NCI-H146 (cell line): ENCODE measurements around the gene PAGE4.
A peak's percentile ranks its signal among the peaks of the same experiment; 100 is the strongest.

ENCODE experiments used
- DNase-seq: peaks from one replicate; lab custom pipeline; 2025; lab: John Stamatoyannopoulos, UW

Gene PAGE4, protein sequence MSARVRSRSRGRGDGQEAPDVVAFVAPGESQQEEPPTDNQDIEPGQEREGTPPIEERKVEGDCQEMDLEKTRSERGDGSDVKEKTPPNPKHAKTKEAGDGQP

DNA sequence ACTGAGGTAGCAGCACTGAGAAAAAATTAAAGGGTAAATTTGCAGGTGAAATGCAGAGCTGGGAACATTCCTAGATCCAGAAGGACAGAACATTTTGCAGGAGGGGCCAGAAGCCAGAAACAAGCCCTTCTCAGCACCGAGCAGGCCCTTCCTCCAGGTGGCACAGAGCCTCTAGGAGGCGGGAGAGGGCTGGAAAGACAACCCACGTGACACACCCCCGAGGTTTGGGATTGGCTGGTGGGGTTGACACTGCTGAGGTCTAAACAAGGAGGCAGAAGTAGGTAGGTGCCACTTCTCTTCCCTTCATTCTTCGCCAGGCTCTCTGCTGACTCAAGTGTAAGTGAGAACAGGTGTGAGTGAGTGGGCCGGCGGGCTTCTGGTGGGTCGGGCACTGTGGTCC is at the start of gene PAGE4:
TSS of gene PAGE4 (plus strand) at position 288 of the 400 bp plus-strand sequence. CDS start 1,126 bp downstream, outside the sequence.
- DNase-seq: no peak

DNA sequence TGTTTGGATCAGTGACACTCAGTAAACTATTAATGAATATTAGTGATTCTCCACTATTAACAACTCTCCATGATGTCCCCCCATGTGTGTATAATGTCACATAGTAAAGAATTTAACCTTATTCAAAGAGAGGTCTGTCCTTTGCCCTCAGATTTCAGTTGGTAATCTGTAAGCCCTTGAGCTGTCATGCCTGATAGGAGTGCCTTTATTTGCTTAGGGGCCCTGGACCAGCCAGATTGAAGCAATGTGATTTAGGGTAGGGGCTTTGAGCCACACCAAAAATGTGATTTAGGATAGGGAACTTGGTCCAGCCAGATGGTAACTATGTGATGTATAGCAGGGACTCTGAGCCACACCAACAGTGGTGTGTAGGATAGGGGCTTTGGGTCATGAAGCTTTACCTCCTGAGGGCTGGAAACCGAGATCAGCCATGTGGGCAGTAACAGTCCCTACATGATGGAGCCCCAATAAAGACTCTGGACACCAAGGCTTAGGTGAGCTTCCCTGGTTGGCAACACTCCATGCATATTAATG is 44.3 kb upstream of the PAGE4 start:
- no peak for DNase-seq

DNA sequence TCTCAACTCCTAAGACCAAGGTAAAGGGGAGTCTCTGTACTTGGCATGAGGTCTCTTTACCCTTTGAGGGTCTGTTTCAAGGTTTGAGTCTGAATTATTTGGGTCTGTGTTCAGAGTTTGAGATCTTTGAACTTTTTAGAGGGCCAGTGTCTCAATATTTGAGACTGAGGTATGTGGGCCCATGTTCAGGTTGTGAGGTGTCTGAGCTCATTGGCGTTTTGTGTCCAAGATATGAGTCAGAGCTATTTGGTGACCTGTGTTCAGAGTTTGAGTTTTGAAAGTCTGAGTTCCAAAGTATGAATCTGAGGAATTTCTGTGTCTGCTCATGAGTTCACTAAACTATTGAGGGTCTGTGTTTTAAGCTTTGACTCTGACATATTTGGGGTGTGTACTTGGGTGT is 36.7 kb upstream of the PAGE4 start:
- no peak for DNase-seq

DNA sequence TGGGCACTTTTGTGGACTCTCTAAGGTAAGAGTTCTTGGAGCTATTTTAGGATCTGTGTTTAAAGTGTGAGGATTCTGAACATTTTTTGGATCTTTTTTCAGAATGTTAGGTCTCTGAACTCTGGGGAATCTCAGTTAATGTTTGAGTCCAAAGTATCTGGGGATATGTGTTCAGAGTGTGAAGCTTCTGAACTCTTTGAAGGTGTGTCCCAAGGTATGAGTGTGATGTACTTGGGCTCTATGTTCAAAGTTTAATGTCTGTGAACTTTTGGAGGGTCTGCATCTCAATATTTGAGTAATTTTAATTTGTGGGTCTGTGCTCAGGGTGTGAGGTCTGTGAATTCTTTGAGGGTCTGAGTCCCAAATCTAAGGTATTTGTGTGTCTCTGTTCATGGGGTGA is 35.4 kb upstream of the PAGE4 start:
- no peak for DNase-seq

DNA sequence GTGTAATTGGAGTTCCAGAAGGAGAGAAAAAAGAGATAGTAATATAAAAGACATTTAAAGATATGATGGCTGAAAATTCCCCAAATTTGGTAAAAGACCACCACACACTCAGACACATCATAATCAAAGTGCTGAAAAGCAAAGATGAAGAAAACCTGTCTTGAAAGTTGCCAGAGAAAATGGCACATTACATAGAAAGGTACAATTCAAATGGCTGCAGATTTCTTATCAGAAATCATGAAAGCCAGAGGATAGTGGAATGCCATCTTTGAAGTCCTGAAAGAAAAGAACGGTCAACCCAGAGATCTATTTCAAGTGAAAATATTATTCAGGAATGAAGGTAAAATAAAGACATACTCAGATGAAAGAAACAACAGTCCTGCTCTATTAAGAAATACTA is 29.3 kb upstream of the PAGE4 start:
- no peak for DNase-seq

DNA sequence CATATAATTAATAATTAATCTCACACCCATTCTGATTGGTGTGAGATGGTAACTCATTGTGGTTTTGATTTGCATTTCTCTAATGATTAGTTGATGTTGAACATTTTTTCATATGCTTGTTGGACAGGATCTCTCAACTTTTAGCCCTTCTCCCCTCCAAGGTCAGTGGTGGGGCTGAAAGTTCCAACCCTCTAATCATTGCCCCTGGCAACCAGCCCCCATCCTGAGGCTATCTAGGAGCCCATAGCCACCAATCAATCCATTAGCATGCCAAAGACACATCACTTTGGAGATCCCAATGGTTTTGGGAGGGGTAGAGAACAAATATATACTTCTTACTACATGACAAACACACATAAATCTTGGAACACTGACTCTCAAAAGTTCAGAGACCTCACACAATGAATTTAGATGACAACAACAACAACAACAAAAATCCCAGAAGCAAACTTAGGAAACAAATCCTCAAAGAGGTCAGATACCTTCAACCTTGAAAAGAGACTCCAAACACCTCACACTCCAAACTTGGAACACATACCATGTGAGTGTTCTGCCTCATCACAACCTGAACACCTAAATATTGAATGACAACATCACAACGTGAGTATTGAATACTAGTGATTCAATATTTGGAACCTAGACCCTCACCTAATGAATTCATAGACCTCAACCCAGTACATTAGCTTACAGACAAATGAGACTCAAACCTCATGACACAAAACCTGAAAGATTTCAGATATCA is 19.0 kb upstream of the PAGE4 start:
- DNase-seq: no peak

DNA sequence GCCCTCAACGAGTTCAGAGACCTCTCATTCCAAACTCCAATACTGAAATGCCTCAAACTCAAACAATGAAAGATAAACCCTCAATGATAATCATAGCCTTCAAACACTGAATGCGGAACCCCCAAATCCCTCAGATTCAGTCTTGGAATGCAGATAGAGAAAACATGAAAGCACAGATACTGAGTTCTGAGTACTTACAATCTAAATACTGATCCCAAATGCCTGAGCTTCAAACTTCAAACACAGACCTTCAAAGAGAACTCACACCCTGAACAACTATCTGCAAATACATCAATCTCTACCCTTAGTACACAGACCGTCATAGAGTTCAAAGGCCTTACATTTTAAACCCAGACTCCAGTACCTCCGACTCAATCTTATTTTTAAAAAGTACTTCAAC is 16.9 kb upstream of the PAGE4 start:
- DNase-seq: no peak

DNA sequence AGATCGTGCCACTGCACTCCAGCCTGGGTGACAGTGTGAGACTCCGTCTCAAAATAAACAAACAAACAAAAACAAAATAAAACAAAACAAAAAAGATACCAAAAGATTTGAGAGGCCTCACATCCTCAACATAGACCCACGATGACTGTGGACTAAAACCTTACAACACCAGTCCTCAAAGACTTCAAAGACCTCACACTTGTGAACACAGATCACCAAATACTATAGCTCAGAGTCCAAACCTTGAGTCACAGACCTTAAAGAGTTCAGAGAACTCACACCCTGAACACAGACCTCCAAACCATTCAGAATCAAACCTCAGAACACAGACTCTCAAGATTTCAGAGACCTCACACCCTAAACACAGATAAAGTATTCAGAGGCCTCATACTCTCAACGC is 12.7 kb upstream of the PAGE4 start:
- no peak for DNase-seq

DNA sequence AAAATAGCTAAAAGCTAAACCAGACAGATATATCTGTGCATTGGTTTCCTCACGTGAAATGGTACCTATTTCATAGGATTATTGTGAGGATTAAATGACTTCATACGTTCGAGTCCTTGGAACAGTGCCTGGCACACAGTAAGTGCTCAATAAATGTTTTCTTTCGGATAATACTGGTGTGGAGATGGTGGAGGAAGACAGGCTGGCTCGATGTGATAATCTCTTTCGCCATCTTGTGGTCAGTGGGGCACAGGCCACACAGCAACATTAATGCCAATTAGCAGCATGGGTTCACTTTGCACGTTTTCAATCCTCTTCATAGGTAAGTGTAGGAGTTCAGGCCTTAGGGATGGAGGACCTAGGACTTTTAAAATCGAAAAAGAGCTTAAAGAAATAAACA is 9.3 kb downstream of the PAGE4 start:
- DNase-seq: peak; percentile 20

DNA sequence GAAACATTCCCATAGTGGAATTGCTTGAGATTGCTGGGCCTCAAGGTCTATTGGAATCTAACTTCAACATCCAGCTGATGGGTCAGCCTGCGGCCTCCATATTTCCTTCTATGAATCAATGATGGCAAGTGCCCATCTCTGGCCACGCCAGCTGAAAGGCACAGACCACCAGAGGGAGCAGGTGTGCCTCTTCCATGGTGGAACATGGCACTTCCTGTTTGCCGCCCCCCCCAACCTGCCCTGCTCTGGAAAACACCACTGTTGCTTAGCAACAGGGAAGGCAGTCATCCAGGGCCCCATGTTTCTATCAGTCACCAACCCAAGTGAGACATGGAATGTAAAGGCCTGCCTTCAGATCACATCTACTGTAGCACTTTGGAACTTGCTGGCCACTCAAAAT is 11.6 kb downstream of the PAGE4 start:
- DNase-seq: peak; percentile 89

DNA sequence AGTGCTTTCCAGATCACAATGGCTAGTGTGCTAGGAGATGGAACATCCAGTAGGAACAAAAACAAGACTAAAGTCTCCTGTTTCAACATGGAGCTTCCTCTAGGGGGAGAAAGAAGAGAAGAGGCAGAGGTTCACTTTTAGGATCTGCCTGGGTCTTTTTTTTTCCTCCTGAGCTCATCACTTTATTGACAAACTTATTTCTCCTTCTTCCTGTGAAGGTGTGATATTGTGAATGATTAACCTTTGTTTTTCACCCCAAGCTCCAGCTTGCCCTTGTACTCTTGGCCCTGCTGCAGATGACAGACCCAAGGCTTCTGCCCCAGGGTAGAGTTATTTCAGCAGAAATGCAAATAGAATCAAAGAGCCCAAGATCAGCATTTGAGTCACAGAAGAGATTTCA is 13.5 kb downstream of the PAGE4 start:
- peak; percentile 11 for DNase-seq

DNA sequence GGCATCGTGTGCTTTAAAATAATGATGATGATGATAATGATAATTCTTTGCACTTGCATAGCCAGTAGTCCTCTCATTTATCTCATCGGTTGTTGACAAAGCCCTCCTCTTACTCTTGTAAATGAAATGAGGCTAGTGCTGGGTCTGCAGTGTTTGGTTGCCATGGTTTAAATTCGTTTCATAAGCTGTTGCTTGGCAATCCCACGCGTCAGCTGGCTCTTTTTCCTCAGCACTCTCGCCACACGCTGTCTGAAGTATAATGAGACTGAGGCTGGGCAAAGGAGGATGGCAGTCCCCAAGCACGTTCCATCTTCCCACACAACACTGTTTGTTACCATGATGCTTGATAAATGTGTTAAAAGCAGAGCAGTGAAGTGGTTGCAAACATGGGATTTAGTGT is 15.5 kb downstream of the PAGE4 start:
- peak; percentile 79 for DNase-seq

DNA sequence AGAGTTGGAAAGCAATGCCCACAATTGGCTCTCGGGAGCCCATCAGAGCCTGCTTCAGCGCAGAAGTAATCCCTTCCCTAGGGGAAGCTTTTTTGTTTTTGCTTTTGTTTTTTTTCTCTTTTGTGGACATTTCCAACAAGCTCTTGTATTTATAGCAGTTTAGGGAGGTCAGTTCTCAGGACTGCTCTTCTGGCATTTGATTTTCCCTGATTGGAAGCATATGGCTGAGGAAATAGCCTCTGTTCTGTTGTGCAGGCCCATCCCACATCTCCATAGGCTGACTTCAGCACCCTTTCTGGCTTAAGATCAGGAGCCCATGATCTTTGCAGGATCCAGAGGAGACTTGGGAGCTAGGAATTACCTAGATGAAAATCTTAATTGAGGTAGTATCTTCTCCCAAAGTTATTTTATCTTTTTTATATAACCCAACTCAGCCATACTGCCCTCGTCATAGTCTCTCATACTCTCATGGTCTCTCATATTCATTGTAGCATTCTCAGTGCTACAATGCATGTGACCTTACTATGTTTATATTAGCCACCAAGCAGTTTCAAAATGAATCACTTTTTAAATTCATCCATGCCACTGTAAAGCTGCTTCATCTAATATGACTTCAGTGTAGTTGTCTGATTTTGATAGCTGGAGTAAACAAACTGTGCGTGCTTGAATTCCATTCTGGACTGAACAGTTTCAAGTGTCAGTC is 16.7 kb downstream of the PAGE4 start:
- no peak for DNase-seq

DNA sequence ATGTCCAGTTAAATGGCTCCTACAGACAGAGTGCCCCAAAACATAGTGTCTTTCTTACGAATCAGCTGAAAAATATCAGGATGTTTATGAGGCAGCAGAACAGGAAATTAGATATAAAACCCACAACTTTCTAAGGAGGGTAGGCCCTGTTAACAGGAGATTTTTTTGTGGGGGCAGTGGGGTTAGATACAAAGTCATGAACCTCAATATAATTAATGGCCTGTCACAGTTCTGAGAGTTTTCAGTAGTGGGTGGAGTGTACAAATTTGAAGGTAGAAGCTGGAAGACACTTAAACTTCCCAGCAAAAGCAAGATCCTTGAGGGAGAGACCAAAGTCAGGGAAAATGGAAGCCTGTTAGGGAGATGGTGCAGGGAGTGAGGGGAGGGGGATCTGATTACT is 17.4 kb downstream of the PAGE4 start:
- DNase-seq: no peak

DNA sequence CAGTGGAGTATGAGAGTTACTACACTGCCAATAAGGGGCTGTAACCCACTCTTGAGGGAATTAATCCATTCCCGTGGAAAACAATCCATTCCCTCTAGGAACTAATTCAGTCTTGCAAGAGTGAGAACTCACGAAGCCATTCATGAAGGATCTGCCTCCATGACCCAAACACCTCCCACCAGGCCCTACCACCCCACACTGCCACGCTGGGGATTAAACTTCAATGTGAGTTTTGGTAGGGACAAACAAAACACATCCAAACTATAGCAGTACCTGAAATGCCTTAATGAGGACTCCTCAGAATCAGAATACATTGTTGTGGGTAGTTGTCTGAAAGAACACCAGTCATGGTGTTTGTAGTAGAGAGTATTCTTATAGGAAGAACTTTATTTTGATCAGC is 19.2 kb downstream of the PAGE4 start:
- DNase-seq: no peak

DNA sequence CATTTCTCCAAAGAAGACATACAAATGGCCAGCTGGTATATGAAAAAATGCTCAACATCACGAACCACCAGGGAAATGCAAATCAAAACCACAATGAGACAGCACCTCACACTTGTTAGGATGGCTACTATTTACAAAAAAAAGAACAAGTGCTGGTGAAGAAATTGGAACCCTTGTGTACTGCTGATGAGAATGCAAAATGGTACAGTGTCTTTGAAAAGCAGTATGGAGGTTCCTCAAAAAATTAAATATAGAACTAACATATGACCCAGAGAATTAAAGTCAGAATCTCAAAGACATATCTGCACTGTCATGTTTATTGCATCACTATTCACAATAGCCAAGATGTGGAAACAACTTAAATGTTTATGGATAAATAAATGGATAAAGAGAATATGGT is 20.9 kb downstream of the PAGE4 start:
- no peak for DNase-seq

DNA sequence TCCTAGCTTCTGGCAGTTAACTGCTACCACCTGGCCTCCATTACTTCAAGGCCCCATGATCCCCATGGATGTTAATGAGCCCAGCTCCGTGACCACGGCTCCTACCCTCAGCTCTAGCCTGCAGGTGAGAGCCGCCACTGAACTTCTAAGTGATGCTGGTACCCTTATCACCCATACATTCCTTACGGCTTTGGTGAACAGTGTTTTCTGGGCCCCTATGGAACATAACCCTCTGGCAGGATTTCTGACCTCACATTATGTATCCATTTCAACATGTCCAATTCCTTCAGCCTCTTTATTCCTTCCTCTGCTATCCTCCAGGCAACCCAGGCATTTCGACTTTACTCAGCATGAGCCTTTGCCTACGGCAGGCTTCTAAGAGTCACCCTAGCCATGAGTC is 24.6 kb downstream of the PAGE4 start:
- no peak for DNase-seq

DNA sequence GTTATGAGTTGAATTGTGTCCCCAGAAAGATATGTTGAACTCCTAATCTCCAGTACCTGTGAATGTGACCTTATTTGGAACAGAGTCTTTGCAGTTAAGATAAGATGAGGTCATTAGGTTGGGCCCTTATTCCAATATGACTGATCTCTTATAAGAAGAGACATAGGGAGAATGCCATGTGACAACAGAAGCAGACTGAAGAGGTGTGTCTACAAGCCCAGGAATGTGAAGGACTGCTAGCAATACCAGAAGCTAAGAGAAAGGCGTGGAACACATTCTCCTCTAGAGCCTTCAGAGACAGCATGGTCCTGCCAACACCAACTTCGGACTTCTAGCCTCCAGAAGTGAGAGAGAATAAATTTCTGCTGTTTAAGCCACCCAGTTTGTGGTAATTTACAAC is 27.7 kb downstream of the PAGE4 start:
- DNase-seq: no peak

DNA sequence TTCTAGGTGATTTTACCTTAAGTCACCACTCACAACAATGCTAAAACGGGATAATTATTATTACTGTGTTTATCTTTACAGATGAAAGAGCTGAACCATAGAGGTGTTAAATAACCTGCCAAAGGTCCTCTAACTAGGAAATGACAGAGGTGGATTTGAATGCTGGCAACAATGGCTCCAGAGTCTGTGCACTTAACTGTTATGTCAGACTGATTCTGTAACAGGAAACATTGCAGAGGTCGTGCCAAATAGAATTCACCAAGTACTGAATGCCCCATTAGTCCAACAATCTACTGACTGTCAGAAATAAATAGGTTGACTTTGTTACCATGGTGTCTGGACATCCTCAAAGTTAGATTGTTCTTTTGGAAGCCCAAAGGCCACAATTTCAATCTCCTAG is 29.2 kb downstream of the PAGE4 start:
- DNase-seq: no peak

DNA sequence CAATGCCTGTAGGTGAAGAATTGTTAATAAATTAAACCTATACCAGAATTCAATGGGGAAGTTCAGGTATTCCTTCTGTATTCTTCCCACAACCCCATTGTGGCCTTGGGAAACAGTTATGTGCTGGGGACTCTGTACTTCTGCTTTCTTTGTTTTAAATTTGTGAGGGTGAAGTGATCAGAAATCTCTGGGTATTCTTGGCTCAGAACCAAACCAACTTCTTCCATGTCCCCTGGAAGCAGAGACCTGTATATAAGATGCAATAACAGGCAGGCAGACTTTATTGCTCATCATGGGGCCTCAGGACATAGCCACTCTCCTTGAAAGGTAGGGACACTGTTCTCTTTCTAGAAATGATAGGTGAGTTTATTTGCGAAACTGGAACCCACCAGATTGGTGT is 30.4 kb downstream of the PAGE4 start:
- no peak for DNase-seq

DNA sequence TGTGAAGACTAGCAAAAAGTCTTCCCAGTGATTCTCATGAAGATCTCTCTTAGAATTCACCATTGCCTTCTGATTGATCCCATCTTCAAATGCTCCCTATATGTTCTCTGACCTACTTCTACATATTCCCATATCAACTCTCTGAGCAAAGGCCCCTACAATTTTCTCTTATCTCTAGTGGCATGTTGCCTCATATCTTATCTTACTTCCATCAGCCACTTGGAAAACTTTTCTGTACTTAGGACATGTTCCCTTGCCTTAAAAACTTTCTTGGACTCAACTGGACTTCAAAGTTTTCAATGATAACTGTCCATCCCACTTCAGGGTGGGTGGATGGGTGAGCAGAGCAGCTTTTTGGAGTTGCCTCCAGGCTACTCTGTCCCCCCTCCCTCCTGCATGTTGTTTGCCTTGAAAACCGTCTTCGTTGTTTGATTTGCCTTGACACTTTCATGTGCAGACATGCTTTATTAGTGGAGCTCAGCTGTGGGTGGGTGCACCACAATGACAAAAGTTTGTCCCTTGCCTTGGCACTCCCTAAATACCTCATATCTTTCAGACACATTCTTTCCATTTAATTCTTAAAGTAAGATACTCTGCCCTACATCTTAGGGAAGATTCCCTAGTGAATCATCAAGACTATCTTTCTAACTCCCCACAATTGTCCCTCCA is 31.9 kb downstream of the PAGE4 start:
- DNase-seq: no peak

DNA sequence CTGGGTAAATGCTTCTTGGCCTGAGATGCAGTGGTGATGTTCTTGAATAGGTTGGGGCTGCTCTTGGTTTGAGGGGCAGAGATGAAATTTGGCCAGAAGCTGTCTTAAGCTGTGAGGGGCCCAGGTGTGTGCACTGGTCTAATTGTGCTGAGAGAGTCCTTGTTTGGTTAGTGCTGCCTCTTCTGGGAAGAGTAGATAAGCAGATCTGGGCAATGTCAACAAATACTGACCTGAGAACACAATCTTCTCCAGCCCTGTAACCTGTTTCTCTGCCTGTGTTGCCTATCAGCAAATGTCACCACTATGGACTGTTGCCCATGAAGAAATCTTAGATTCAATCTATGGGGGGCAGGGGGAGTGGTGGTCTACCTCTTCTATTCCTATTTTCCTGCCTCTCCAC is 33.0 kb downstream of the PAGE4 start:
- DNase-seq: peak; percentile 23

DNA sequence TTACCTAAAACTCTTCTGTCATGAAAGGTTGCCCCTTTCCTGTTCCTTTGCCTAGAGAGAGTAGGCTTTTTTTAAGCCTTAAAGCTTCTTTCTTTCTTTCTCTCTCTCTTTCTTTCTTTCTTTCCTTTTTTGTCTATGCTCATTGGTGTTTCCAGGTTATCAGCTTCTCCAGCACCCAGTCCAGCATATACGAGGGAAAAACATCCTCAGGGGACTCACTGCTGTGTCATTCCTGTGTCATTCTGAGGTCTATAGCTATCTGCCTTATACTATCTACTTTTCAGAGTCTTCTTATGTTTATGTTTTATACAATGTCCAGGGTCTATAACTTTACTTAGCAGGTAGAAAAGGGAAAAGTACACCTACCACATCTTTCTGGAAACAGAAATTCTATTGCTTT is 39.6 kb downstream of the PAGE4 start:
- no peak for DNase-seq
